Nephron progenitor cell (in vitro differentiated cells): ENCODE data around the gene ERC1.
A peak's percentile ranks its signal among the peaks of the same experiment; 100 is the strongest.

Experiments used
- DNase-seq: peaks from one replicate; pipeline ENCODE4 v3.0.0; 2021
- H3K27ac Mint-ChIP-seq: 2 replicates; pipeline ENCODE4 v1.8.0; 2021; ENCODE audit warnings: mild to moderate bottlenecking, moderate library complexity, mixed read lengths
- H3K27me3 Mint-ChIP-seq: 2 replicates; pipeline ENCODE4 v1.8.0; 2021; ENCODE audit warnings: mild to moderate bottlenecking, low read depth, mixed read lengths; ENCODE audit not compliant: poor library complexity
- H3K36me3 Mint-ChIP-seq: 2 replicates; pipeline ENCODE4 v1.8.0; 2021; ENCODE audit warnings: low read depth, mixed read lengths
- H3K4me1 Mint-ChIP-seq: 2 replicates; pipeline ENCODE4 v1.8.0; 2021; ENCODE audit warnings: mixed read lengths
- H3K4me3 Mint-ChIP-seq: 2 replicates; pipeline ENCODE4 v1.8.0; 2021; ENCODE audit warnings: mild to moderate bottlenecking, moderate library complexity, mixed read lengths
- H3K9me3 Mint-ChIP-seq: 2 replicates; pipeline ENCODE4 v1.8.0; 2021; ENCODE audit warnings: mild to moderate bottlenecking, moderate library complexity, mixed read lengths
- TF ChIP-seq, protein P1 (sequence below): fragments of 200-600 bp; sonication (generic); IDR thresholded peaks from 2 replicates; pipeline ENCODE4 v1.5.0; 2021; ENCODE audit warnings: antibody characterized with exemption

ERC1 gene

DNA sequence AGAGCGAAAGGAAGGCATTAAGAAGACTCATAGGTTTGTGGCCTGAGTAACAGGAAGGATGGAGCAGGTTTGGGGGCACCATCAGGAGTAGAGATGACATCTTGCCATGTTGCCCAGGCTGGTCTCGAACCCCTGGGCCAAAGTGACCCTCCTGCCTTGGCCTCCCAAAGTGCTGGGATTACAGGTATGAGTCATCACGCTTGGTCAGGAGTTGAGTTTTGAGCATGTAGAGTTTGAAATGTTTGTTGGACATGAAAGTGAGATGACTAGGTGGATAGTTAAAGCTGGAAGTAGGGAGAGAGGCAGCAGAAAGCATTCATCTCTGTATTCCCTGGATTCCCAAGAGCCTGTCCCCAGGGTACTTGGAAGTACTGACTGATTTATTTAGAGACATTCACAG, 112.6 kb downstream of the ERC1 start:
- peak overlapping the region; percentile 78 for H3K27ac Mint-ChIP-seq
- TF ChIP-seq, protein P1, sequence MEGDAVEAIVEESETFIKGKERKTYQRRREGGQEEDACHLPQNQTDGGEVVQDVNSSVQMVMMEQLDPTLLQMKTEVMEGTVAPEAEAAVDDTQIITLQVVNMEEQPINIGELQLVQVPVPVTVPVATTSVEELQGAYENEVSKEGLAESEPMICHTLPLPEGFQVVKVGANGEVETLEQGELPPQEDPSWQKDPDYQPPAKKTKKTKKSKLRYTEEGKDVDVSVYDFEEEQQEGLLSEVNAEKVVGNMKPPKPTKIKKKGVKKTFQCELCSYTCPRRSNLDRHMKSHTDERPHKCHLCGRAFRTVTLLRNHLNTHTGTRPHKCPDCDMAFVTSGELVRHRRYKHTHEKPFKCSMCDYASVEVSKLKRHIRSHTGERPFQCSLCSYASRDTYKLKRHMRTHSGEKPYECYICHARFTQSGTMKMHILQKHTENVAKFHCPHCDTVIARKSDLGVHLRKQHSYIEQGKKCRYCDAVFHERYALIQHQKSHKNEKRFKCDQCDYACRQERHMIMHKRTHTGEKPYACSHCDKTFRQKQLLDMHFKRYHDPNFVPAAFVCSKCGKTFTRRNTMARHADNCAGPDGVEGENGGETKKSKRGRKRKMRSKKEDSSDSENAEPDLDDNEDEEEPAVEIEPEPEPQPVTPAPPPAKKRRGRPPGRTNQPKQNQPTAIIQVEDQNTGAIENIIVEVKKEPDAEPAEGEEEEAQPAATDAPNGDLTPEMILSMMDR: no peak

DNA sequence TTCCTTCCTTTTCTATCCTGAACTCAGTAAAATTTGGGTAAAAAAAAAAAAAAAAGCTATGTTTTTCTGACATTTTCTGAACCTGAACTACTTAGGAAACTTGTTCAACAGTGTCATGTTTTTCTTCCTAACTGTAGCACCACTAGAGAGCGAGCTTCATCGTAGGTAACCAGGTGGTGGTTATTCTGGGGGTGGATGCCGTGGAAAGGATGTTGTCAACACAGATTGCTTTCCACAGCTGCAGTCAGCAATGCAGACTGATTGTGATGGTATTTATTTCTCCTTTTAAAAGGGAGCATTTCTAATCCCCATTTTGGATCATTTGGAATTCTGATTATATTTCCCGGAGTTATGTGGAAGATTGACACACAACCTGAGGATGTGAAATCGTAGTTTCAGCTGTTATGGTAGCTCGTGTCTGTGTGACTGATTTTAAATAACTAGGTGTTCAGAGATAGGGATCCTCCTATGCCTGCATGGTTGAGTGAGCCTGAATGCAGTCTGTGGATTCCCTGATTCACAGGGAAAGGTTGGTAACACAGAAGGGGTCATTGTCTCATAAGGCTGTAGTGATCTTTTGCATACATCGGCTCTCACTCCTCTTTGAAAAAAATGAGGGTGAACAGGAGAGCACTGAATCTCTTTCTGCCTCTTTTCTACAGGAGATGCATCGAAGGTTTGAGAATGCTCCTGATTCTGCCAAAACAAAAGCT, 113.2 kb downstream of the ERC1 start:
- no peaks in the 10 kb centered on the region for H3K9me3 Mint-ChIP-seq
- H3K36me3 Mint-ChIP-seq: no peaks in the 10 kb centered on the region
- TF ChIP-seq, protein P1: no peak
- peaks cover 4% of the 10 kb centered on the region for H3K27me3 Mint-ChIP-seq
- no peak for DNase-seq
- H3K4me3 Mint-ChIP-seq: no peak overlapping the region
- peaks cover 58% of the 10 kb centered on the region for H3K4me1 Mint-ChIP-seq
- H3K27ac Mint-ChIP-seq: peak overlapping the region; percentile 72

More for the DNA sequence above, 112.6 kb downstream of the ERC1 start:
- peaks cover 62% of the 10 kb centered on the region for H3K4me1 Mint-ChIP-seq
- H3K9me3 Mint-ChIP-seq: no peaks in the 10 kb centered on the region
- H3K27me3 Mint-ChIP-seq: peaks cover 4% of the 10 kb centered on the region
- H3K4me3 Mint-ChIP-seq: peak overlapping the region; percentile 12
- DNase-seq: no peak
- no peaks in the 10 kb centered on the region for H3K36me3 Mint-ChIP-seq

DNA sequence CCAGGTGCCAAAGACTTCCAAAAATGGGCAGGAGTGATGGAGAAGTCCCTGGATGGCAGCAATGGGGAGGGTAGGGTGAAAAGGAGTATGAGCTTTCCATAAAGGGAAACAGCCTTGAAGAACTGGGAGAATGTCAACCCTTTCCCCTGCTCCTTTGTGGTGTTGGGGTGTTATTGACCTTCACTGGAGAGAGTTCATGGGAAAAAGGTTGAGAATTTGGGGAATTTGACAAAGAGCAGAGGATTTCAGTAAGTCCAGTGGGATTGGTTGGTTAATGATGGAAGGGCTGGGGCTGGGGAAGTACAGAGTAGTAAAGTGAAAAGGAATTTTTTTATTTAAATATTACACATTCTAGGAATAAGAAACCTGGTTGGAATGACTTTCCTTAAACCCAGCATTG, 116.6 kb downstream of the ERC1 start:
- no peaks in the 10 kb centered on the region for H3K9me3 Mint-ChIP-seq
- peaks cover 4% of the 10 kb centered on the region for H3K27me3 Mint-ChIP-seq
- H3K27ac Mint-ChIP-seq: no peak overlapping the region

DNA sequence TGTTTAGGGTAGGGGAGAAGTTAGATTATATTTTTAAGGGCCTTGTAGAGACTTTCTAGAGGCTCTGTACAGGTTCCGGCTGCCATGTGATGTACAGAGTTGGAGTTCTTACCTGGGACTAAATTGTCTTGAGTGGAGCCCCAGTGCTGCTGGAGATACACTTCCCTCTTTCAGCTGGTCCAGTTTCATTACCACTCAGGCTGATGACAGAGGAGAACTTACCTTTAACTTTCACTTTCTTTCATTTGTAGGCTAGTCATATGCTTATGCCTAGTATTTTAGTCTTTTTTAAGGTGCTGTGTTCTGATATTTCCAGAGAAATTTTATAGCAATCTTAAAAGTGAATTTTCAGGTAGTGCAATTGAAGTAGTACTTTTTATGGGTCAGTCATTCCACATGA, 117.3 kb downstream of the ERC1 start:
- Mint-ChIP-seq H3K27me3 (no peaks in the 10 kb centered on the region), H3K9me3 (no peaks in the 10 kb centered on the region), H3K4me3 (no peak overlapping the region), H3K36me3 (peaks cover 17% of the 10 kb centered on the region), H3K4me1 (peaks cover 26% of the 10 kb centered on the region), H3K27ac (no peak overlapping the region)
- TF ChIP-seq, protein P1: no peak
- no peak for DNase-seq

More for the DNA sequence above, 116.6 kb downstream of the ERC1 start:
- no peak overlapping the region for H3K4me3 Mint-ChIP-seq
- peaks cover 32% of the 10 kb centered on the region for H3K4me1 Mint-ChIP-seq
- TF ChIP-seq, protein P1: no peak
- DNase-seq: no peak
- peaks cover 17% of the 10 kb centered on the region for H3K36me3 Mint-ChIP-seq

DNA sequence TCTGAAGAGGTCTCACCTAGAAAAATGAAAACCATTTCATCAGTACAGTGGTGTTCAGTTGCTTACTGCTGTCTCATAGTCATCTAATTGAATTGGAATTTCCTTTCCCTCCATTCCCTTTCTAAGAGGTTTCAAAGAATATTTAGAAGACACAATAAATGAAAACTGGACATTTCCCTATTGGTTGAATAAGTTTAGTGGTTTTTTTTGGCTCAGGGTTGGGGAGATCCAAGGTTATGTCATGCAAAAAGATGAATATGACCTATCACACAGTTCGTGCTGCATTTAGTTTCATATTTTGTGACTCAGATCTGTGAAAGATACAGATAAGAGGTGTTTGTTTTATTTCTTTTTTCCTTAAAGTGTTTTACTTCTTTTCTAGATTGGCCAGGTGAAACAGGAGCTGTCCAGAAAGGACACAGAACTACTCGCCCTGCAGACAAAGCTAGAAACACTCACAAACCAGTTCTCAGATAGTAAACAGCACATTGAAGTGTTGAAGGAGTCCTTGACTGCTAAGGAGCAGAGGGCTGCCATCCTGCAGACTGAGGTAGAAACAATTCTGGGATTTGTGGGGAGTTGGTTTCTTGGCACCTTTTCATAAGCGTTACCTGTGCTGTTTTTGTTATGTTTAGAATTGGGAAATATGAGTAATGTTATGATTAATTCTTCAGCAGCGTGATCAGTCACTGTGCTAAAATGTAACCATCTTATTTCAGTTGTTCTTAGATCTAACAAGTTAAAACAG, 124.6 kb downstream of the ERC1 start:
- TF ChIP-seq, protein P1: no peak
- Mint-ChIP-seq H3K4me1 (no peaks in the 10 kb centered on the region), H3K27me3 (no peaks in the 10 kb centered on the region), H3K27ac (peak overlapping the region; percentile 77), H3K9me3 (no peaks in the 10 kb centered on the region), H3K36me3 (peaks cover 18% of the 10 kb centered on the region), H3K4me3 (no peak overlapping the region)
- no peak for DNase-seq
